ENCODE results near the gene THSD7A.
"Not testable (repeated sequence)": the region's sequence is repeated elsewhere in the genome, so short reads cannot be mapped to it uniquely, and the experiment has no call there.

THSD7A gene

GRCh38 chr7:11527707-11528106 lies 304.3 kb downstream of the THSD7A start:
- no peak for DNase-seq
- Histone ChIP-seq H3K27me3 (ENCODE audit: insufficient read depth, low read depth, severe bottlenecking) (no peaks in the 10 kb centered on the region), H3K27ac (no peak overlapping the region), H3K4me3 (ENCODE audit: low read depth, low read length) (no peak overlapping the region), H3K36me3 (no peaks in the 10 kb centered on the region), H3K9me3 (ENCODE audit: severe bottlenecking) (no peaks in the 10 kb centered on the region)
- TF ChIP-seq CTCF (IDR thresholded peaks at IDR 0.05; ENCODE audit: low read depth, low read length), result no peak

DNA sequence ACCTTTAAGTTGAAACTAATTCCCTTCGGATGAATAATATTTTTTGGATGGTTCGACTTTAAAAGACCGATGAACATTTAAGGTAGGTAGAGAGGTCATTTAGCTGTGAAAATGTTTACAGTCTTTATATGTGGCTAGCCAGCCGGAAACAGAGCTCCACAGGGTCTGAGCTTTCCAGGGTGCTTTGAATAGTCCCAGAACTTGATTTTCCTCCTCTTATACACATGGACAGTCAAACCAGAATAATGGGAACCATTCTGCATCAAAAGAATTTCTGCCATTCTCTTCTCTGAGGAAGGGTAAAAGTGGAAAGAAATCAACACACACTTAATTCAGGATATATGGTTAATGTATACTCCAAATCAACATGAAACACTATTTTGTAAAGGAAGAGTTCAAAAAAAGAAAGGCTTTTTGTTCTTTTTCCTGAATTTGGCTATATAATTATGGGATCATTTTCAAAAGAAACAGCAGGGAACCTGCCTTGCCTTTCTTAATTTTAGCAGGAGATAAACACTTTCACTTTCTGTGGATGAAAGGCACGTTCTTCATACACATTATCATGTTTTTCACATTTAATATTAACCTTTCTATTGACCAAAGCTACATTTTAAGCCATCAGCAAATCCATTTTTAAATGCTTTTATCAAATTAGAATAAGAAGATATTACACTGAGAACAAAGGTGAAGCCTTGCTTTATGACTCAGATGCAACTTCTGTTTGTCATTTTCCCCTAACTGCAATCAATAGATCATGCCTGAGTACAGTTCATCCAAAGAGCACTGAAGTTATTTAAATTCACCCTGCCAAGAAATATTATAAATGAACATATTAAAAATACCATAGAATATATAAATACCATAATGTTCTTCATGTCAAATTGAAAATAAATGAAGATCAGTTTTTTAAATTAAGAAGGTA lies 307.3 kb downstream of the THSD7A start:
- no peak overlapping the region for H3K27ac ChIP-seq
- H3K9me3 ChIP-seq (ENCODE audit: severe bottlenecking), result no peaks in the 10 kb centered on the region
- DNase-seq, result no peak
- no peak for TF ChIP-seq CTCF (IDR thresholded peaks at IDR 0.05; ENCODE audit: low read depth, low read length)
- no peaks in the 10 kb centered on the region for H3K36me3 ChIP-seq
- no peaks in the 10 kb centered on the region for H3K27me3 ChIP-seq (ENCODE audit: insufficient read depth, low read depth, severe bottlenecking)
- H3K4me3 ChIP-seq (ENCODE audit: low read depth, low read length), result no peak overlapping the region

DNA sequence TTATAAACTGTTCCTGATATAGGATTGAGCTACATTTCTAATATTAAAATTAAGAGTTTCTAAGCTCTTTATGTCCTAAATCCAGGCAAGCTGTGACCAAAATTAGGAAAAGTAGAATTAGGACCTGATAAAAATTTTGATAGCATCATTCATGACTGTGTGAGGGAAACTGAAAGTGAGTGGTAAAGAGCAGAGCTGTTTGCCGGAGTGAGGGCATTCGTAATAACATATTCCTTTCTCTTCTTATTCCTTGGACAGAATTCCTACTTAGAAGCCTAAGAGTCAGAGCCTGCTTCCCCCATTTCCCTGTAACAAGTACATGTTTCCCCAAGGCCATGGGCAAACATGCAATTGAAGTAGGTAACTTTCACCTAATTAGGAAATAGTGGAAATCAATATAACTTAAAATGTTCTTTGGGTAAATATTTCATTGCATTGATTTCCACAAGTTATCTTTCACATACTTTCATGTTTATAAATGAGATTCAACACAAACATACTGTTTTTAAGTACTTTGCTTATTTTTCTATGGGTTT lies 310.0 kb downstream of the THSD7A start:
- not testable (repeated sequence) for H3K36me3 ChIP-seq; H3K27me3 ChIP-seq (ENCODE audit: insufficient read depth, low read depth, severe bottlenecking); H3K9me3 ChIP-seq (ENCODE audit: severe bottlenecking); DNase-seq; H3K4me3 ChIP-seq (ENCODE audit: low read depth, low read length); H3K27ac ChIP-seq

GRCh38 chr7:11517853-11518252 lies 314.1 kb downstream of the THSD7A start:
- Histone ChIP-seq H3K27ac (no peak overlapping the region), H3K9me3 (ENCODE audit: severe bottlenecking) (no peaks in the 10 kb centered on the region), H3K36me3 (no peaks in the 10 kb centered on the region), H3K27me3 (ENCODE audit: insufficient read depth, low read depth, severe bottlenecking) (no peaks in the 10 kb centered on the region), H3K4me3 (ENCODE audit: low read depth, low read length) (no peak overlapping the region)
- no peak for DNase-seq
- no peak for TF ChIP-seq CTCF (IDR thresholded peaks at IDR 0.05; ENCODE audit: low read depth, low read length)

GRCh38 chr7:11516328-11516727 lies 315.7 kb downstream of the THSD7A start:
- no peak for TF ChIP-seq CTCF (IDR thresholded peaks at IDR 0.05; ENCODE audit: low read depth, low read length)
- no peak overlapping the region for H3K4me3 ChIP-seq (ENCODE audit: low read depth, low read length)
- no peak for DNase-seq
- no peaks in the 10 kb centered on the region for H3K27me3 ChIP-seq (ENCODE audit: insufficient read depth, low read depth, severe bottlenecking)
- no peak overlapping the region for H3K27ac ChIP-seq
- H3K36me3 ChIP-seq, result no peaks in the 10 kb centered on the region
- H3K9me3 ChIP-seq (ENCODE audit: severe bottlenecking), result no peaks in the 10 kb centered on the region

- DNase-seq, result no peak
- TF ChIP-seq CTCF (IDR thresholded peaks at IDR 0.05; ENCODE audit: low read depth, low read length), result no peak
Measured at GRCh38 chr7:11513460-11513859, 318.5 kb downstream of the THSD7A start.

More at GRCh38 chr7:11513460-11513859, 318.5 kb downstream of the THSD7A start:
- no peak overlapping the region for H3K27ac ChIP-seq
- no peaks in the 10 kb centered on the region for H3K36me3 ChIP-seq
- no peak overlapping the region for H3K4me3 ChIP-seq (ENCODE audit: low read depth, low read length)
- no peaks in the 10 kb centered on the region for H3K9me3 ChIP-seq (ENCODE audit: severe bottlenecking)
- no peaks in the 10 kb centered on the region for H3K27me3 ChIP-seq (ENCODE audit: insufficient read depth, low read depth, severe bottlenecking)

Data from WERI-Rb-1 (cell line).